Measurements from ENCODE around the gene ZSCAN5A. TPM values are rescaled to one million over a fixed set of nuclear protein-coding genes. Genes with fewer than 3 reads are reported as not detected.

Gene ZSCAN5A
- total and polyA plus RNA-seq, 2 of the 13 experiments (the other 11 are each of a cell fraction or from before 2014, with no cell fraction given), result 9.5 to 17.8 TPM

GRCh38 chr19:56314018-56314380 lies 640 bp downstream of the ZSCAN5A start (continued):
- TF ChIP-seq HNF1B (CRISPR knock-in tag; IDR thresholded peaks at IDR 0.05), result no peak
- no peak for TF ChIP-seq NFYB (CRISPR knock-in tag; IDR thresholded peaks at IDR 0.05)
- no peak for TF ChIP-seq ZBTB21 (CRISPR knock-in tag; IDR thresholded peaks at IDR 0.05)
- no peak for TF ChIP-seq ZNF207 (IDR thresholded peaks at IDR 0.05; ENCODE audit: borderline replicate concordance)
- TF ChIP-seq, protein P1, sequence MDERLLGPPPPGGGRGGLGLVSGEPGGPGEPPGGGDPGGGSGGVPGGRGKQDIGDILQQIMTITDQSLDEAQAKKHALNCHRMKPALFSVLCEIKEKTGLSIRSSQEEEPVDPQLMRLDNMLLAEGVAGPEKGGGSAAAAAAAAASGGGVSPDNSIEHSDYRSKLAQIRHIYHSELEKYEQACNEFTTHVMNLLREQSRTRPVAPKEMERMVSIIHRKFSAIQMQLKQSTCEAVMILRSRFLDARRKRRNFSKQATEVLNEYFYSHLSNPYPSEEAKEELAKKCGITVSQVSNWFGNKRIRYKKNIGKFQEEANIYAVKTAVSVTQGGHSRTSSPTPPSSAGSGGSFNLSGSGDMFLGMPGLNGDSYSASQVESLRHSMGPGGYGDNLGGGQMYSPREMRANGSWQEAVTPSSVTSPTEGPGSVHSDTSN (CRISPR knock-in tag; IDR thresholded peaks at IDR 0.05), result no peak
- no peak for TF ChIP-seq SP1 (IDR thresholded peaks at IDR 0.05)
- 0 out of 2 replicates have a peak, but pooled peaks have one; percentile 26 for TF ChIP-seq SP1 (CRISPR knock-in tag; IDR thresholded peaks at IDR 0.05)
- peak; percentile 26; the same call in 1 of the 2 replicates for TF ChIP-seq KMT2A (CRISPR knock-in tag; IDR thresholded peaks at IDR 0.05)
- TF ChIP-seq, protein P2, sequence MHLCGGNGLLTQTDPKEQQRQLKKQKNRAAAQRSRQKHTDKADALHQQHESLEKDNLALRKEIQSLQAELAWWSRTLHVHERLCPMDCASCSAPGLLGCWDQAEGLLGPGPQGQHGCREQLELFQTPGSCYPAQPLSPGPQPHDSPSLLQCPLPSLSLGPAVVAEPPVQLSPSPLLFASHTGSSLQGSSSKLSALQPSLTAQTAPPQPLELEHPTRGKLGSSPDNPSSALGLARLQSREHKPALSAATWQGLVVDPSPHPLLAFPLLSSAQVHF (CRISPR knock-in tag; IDR thresholded peaks at IDR 0.05), result no peak
- 0 out of 2 replicates have a peak, but pooled peaks have one; percentile 60 for TF ChIP-seq ETV6 (CRISPR knock-in tag; conservative IDR thresholded peaks at IDR 0.05)
- 0 out of 2 replicates have a peak, but pooled peaks have one; percentile 5 for TF ChIP-seq POGZ (CRISPR knock-in tag; IDR thresholded peaks at IDR 0.05)
- TF ChIP-seq BCLAF1 (IDR thresholded peaks at IDR 0.05), result no peak
- TF ChIP-seq TEAD2 (CRISPR knock-in tag; IDR thresholded peaks at IDR 0.05), result no peak
- no peak for TF ChIP-seq USF2 (IDR thresholded peaks at IDR 0.05; ENCODE audit: low read depth, low read length)
- TF ChIP-seq USF2 (CRISPR knock-in tag; IDR thresholded peaks at IDR 0.05; ENCODE audit: borderline replicate concordance), result no peak
- TF ChIP-seq KLF16 (CRISPR knock-in tag; IDR thresholded peaks at IDR 0.05), result 0 out of 4 replicates have a peak, but pooled peaks of 1 of the 2 experiments have one; percentile 39
- no peak for TF ChIP-seq MTA3 (CRISPR knock-in tag; IDR thresholded peaks at IDR 0.05)
- TF ChIP-seq ESRRA (CRISPR knock-in tag; IDR thresholded peaks at IDR 0.05; ENCODE audit: low read depth), result no peak
- no peak for TF ChIP-seq IKZF1 (IDR thresholded peaks at IDR 0.05)
- TF ChIP-seq ATF2 (CRISPR knock-in tag; IDR thresholded peaks at IDR 0.05), result 0 out of 2 replicates have a peak, but pooled peaks have one; percentile 23
- no peak for TF ChIP-seq POLR2AphosphoS5 (IDR thresholded peaks at IDR 0.05; ENCODE audit: low read depth, low read length)
- peak; percentile 44; the same call in 1 of the 2 replicates for TF ChIP-seq GATAD2A (CRISPR knock-in tag; IDR thresholded peaks at IDR 0.05)
- TF ChIP-seq MEIS1 (CRISPR knock-in tag; IDR thresholded peaks at IDR 0.05; ENCODE audit: borderline replicate concordance), result peak; percentile 43

All from HepG2 (cell line).